IMR-90 (cell line): Measurements from ENCODE around the gene PALLD. TPM values are rescaled to one million over a fixed set of nuclear protein-coding genes. Genes with fewer than 3 reads are reported as not detected.

ENCODE experiments used
- ATAC-seq: fragments of 200-7000 bp; cut with Tn5 transposase; 2 replicates; pipeline ENCODE4 v1.9.1; 2020; ENCODE audit warnings: low read depth, mild to moderate bottlenecking, moderate library complexity
- BruUV-seq: library from RNA; stranded (reverse); fragments of 400-500 nt; replicated peaks from 2 replicates; lab custom pipeline; 2021; lab: Mats Ljungman, UMichigan
- CTCF ChIA-PET: fragments of 300-600 bp; formaldehyde crosslinking; extraction: SDS; loops from one replicate; lab custom pipeline; 2021; ENCODE audit warnings: antibody characterized with exemption; lab: Yijun Ruan, JAX
- POLR2A ChIA-PET: fragments of 300-600 bp; sonication (Branson Sonifier 250); formaldehyde crosslinking; loops from one replicate; lab custom pipeline; 2022; ENCODE audit warnings: antibody characterized with exemption; ENCODE audit not compliant: unreplicated experiment; lab: Charles Lee
- DNase-seq: peaks from one replicate; pipeline ENCODE4 v3.0.0; 2013
- H2AFZ ChIP-seq: replicated peaks from 2 replicates; pipeline ENCODE3; 2013; ENCODE audit warnings: low read length, mild to moderate bottlenecking; ENCODE audit not compliant: poor library complexity
- H2AK5ac ChIP-seq: 2 replicates; pipeline ENCODE4 v1.6.1; 2013; ENCODE audit warnings: low read depth, low read length, inconsistent platforms
- H2AK9ac ChIP-seq: replicated peaks from 2 replicates; pipeline ENCODE3; 2013; ENCODE audit warnings: mild to moderate bottlenecking, low read depth, low read length, moderate library complexity; ENCODE audit not compliant: poor library complexity
- H2BK120ac ChIP-seq: 2 replicates; pipeline ENCODE4 v1.6.1; 2013; ENCODE audit warnings: low read depth, low read length, inconsistent platforms
- H2BK15ac ChIP-seq: 3 replicates; pipeline ENCODE4 v1.6.1; 2013; ENCODE audit warnings: low read depth, low read length, inconsistent platforms
- H2BK20ac ChIP-seq: 2 replicates; pipeline ENCODE4 v1.6.1; 2013; ENCODE audit warnings: low read depth, mild to moderate bottlenecking, inconsistent platforms, low read length, moderate library complexity
- H2BK5ac ChIP-seq: 2 replicates; pipeline ENCODE4 v1.6.1; 2013; ENCODE audit warnings: mild to moderate bottlenecking, low read depth, low read length, inconsistent platforms; ENCODE audit not compliant: poor library complexity, severe bottlenecking
- H3K14ac ChIP-seq: replicated peaks from 2 replicates; pipeline ENCODE4 v1.6.1; 2013; ENCODE audit warnings: low read depth, low read length, inconsistent platforms
- H3K18ac ChIP-seq: 2 replicates; pipeline ENCODE4 v1.6.1; 2013; ENCODE audit warnings: low read depth, low read length, control low read depth
- H3K23ac ChIP-seq: 2 replicates; pipeline ENCODE4 v1.6.1; 2013; ENCODE audit warnings: low read depth, low read length, inconsistent platforms
- H3K27ac ChIP-seq: 2 replicates; pipeline ENCODE4 v1.5.1; 2013; ENCODE audit warnings: mild to moderate bottlenecking, control low read depth, low read length; ENCODE audit not compliant: insufficient read depth
- H3K27me3 ChIP-seq: 2 replicates; pipeline ENCODE4 v1.6.1; 2013; ENCODE audit warnings: low read length; ENCODE audit not compliant: control insufficient read depth, insufficient read depth
- H3K36me3 ChIP-seq: 2 replicates; pipeline ENCODE4 v1.6.1; 2013; ENCODE audit warnings: low read length, mixed read lengths; ENCODE audit not compliant: control insufficient read depth, insufficient read depth
- H3K4ac ChIP-seq: 2 replicates; pipeline ENCODE4 v1.6.1; 2013; ENCODE audit warnings: low read depth, low read length, inconsistent platforms
- H3K4me1 ChIP-seq: 2 replicates; pipeline ENCODE4 v1.6.1; 2013; ENCODE audit warnings: low read length, mixed read lengths; ENCODE audit not compliant: control insufficient read depth, insufficient read depth
- H3K4me2 ChIP-seq: 2 replicates; pipeline ENCODE4 v1.6.1; 2013; ENCODE audit warnings: low read depth, mild to moderate bottlenecking, control low read depth, low read length, moderate library complexity
- H3K4me3 ChIP-seq: 2 replicates; pipeline ENCODE4 v1.5.1; 2013; ENCODE audit warnings: low read depth, mild to moderate bottlenecking, control low read depth, low read length, moderate library complexity; ENCODE audit not compliant: insufficient read depth
- H3K56ac ChIP-seq: 2 replicates; pipeline ENCODE4 v1.6.1; 2013; ENCODE audit warnings: low read length, inconsistent platforms; ENCODE audit not compliant: insufficient read depth; ENCODE audit errors: extremely low read depth
- H3K79me1 ChIP-seq, 2 experiments: 2 replicates each; pipeline ENCODE4 v1.6.1; 2013; ENCODE audit warnings: low read length in 2 of 2, inconsistent platforms in 1 of 2, low read depth in 1 of 2
- H3K9ac ChIP-seq: 2 replicates; pipeline ENCODE4 v1.6.1; 2013; ENCODE audit warnings: low read depth, low read length, control low read depth
- H3K9me1 ChIP-seq: 2 replicates; pipeline ENCODE4 v1.6.1; 2013; ENCODE audit warnings: low read length, inconsistent platforms; ENCODE audit not compliant: insufficient read depth
- H3K9me3 ChIP-seq: 2 replicates; pipeline ENCODE4 v1.6.1; 2013; ENCODE audit warnings: low read length; ENCODE audit not compliant: control insufficient read depth, insufficient read depth
- H4K20me1 ChIP-seq: 2 replicates; pipeline ENCODE4 v1.6.1; 2013; ENCODE audit warnings: low read length, inconsistent platforms; ENCODE audit not compliant: insufficient read depth
- H4K5ac ChIP-seq: 2 replicates; pipeline ENCODE4 v1.6.1; 2013; ENCODE audit warnings: mild to moderate bottlenecking, low read depth, low read length, control low read depth
- H4K8ac ChIP-seq, 2 experiments: 2 replicates each; pipeline ENCODE4 v1.6.1; 2013; ENCODE audit warnings: low read depth in 2 of 2, low read length in 2 of 2, control low read depth in 1 of 2, inconsistent platforms in 1 of 2
- H4K91ac ChIP-seq: 2 replicates; pipeline ENCODE4 v1.6.1; 2013; ENCODE audit warnings: low read depth, low read length, inconsistent platforms; ENCODE audit not compliant: insufficient read depth
- BHLHE40 ChIP-seq: fragments of 150-350 bp; IDR thresholded peaks from 2 replicates; pipeline ENCODE4 v1.6.1; 2016; ENCODE audit warnings: mild to moderate bottlenecking, low read depth, low read length
- CEBPB ChIP-seq: IDR thresholded peaks from 2 replicates; pipeline ENCODE4 v1.6.1; 2012; ENCODE audit warnings: low read depth, low read length, improper control_type of control experiment
- CHD1 ChIP-seq: IDR thresholded peaks from 2 replicates; pipeline ENCODE4 v1.6.1; 2012; ENCODE audit warnings: low read depth, low read length, improper control_type of control experiment
- CTCF ChIP-seq: conservative IDR thresholded peaks from 2 replicates; pipeline ENCODE4 v1.5.1; 2012; ENCODE audit warnings: mild to moderate bottlenecking, low read depth, low read length, improper control_type of control experiment
- FOS ChIP-seq: fragments of 150-350 bp; IDR thresholded peaks from 2 replicates; pipeline ENCODE4 v1.6.1; 2016; ENCODE audit warnings: low read depth, low read length
- MXI1 ChIP-seq: IDR thresholded peaks from 2 replicates; pipeline ENCODE4 v1.6.1; 2012; ENCODE audit warnings: low read depth, mild to moderate bottlenecking, low read length, moderate library complexity, borderline replicate concordance
- RAD21 ChIP-seq: IDR thresholded peaks from 2 replicates; pipeline ENCODE4 v1.6.1; 2012; ENCODE audit warnings: low read length, improper control_type of control experiment
- RCOR1 ChIP-seq: IDR thresholded peaks from 2 replicates; pipeline ENCODE4 v1.6.1; 2012; ENCODE audit warnings: mild to moderate bottlenecking, low read length, improper control_type of control experiment; ENCODE audit not compliant: insufficient replicate concordance
- RFX5 ChIP-seq: IDR thresholded peaks from 2 replicates; pipeline ENCODE4 v1.8.0; 2012; ENCODE audit warnings: low read depth, mild to moderate bottlenecking, low read length, moderate library complexity
- SMC3 ChIP-seq: fragments of 150-350 bp; IDR thresholded peaks from 2 replicates; pipeline ENCODE4 v1.6.1; 2016; ENCODE audit warnings: low read depth, mild to moderate bottlenecking, antibody characterized with exemption, low read length, moderate library complexity
- USF2 ChIP-seq: fragments of 150-350 bp; IDR thresholded peaks from 2 replicates; pipeline ENCODE4 v1.6.1; 2017; ENCODE audit warnings: mild to moderate bottlenecking, antibody characterized with exemption, low read length, low read depth
- WGBS, 2 experiments: methylation state at CpG; one replicate each; pipeline versions ENCODE4 v1.1.5 to v1.1.7; 2013; ENCODE audit warnings: missing lambda C conversion rate in 2 of 2; ENCODE audit not compliant: insufficient read length in 1 of 2; ENCODE audit errors: extremely low coverage in 2 of 2; 5-methylcytosine and 5-hydroxymethylcytosine counted together
- dilution Hi-C: fragments of 300-500 bp; cut with HindIII; formaldehyde crosslinking; loops from one replicate; pipeline ENCODE4 v1.14.3; 2018; ENCODE audit warnings: low sequenced_read_pairs; ENCODE audit not compliant: unreplicated experiment
- in situ Hi-C: fragments of 300-500 bp; cut with MboI; formaldehyde crosslinking; loops from 3 replicates; pipeline ENCODE4 v1.14.3; 2019; ENCODE audit warnings: low sequenced_read_pairs, inconsistent platforms, mixed read lengths
- intact Hi-C: fragments of 100-400 bp; cut with micrococcal nuclease; formaldehyde crosslinking; loops from 2 replicates; pipeline ENCODE4 v1.10.0; 2022
- polyA plus RNA-seq, 3 experiments: library from polyadenylated mRNA; depleted of rRNA; stranded (reverse); fragments of >200 nt; gene quantifications; 2 replicates each; pipeline ENCODE4 v1.2.3, GENCODE V29; 2012; ENCODE audit warnings: low replicate concordance in 1 of 3
- total RNA-seq: library from RNA; depleted of rRNA; stranded (reverse); fragments of >200 nt; gene quantifications from 2 replicates; pipeline ENCODE4 v1.2.3, GENCODE V29; 2012

PALLD gene
- total and polyA plus RNA-seq, 2 of the 4 experiments (the other 2 are of a cell fraction), result 91.0 to 91.9 TPM

GRCh38 chr4:168766604-168767316 lies 269.9 kb downstream of the PALLD start:
- DNase-seq, result peak; percentile 88
- Histone ChIP-seq H3K4me3 (no peak overlapping the region), H3K23ac (peak overlapping the region; percentile 76), H2BK120ac (peak overlapping the region; percentile 95), H4K91ac (peak overlapping the region; percentile 92), H3K14ac (peak overlapping the region; percentile 83), H3K27ac (peak overlapping the region; percentile 82), H3K79me1 (no peaks in the 10 kb centered on the region), H3K4me2 (peak overlapping the region; percentile 5), H4K8ac (peak overlapping the region; percentile 44 to 74; a peak in 3 of 4 replicates), H4K20me1 (no peaks in the 10 kb centered on the region), H3K4ac (peak overlapping the region; percentile 94), H3K18ac (peak overlapping the region; percentile 98), H3K36me3 (no peaks in the 10 kb centered on the region), H4K5ac (peak overlapping the region; percentile 77), H2BK5ac (peak overlapping the region; percentile 86), H2AFZ (peak overlapping the region; percentile 45), H3K4me1 (peaks cover 24% of the 10 kb centered on the region), H2AK5ac (peak overlapping the region; percentile 83; the same call in 1 of the 2 replicates), H3K9ac (no peak overlapping the region), H2AK9ac (peak overlapping the region; percentile 10), H3K27me3 (no peaks in the 10 kb centered on the region), H2BK20ac (peak overlapping the region; percentile 93), H3K56ac (peak overlapping the region; percentile 22; the same call in 1 of the 2 replicates), H3K9me3 (no peaks in the 10 kb centered on the region), H3K9me1 (peaks cover 12% of the 10 kb centered on the region), H2BK15ac (peak overlapping the region; percentile 94; the same call in 2 of the 3 replicates)
- BruUV-seq, result no TSS peak
- ChIA-PET CTCF (no interaction called here), POLR2A (interaction anchor here (0.5 kb wide), 1 partner anchor 244 kb away, joined by 4 read pairs; no protein-coding TSS in a partner anchor)
- WGBS, 2 experiments, result 50% methylated on average over 2 of the region's 8 CpGs; no CpG with 5 or more reads in 1 of the 2 experiments
- TF ChIP-seq USF2 (no peak), SMC3 (0 out of 2 replicates have a peak, but pooled peaks have one; percentile 18), RFX5 (no peak), CTCF (no peak), RCOR1 (no peak), MXI1 (no peak), CHD1 (no peak), CEBPB (peak; percentile 56; the same call in 1 of the 2 replicates), FOS (peak; percentile 67; the same call in 1 of the 2 replicates), RAD21 (no peak), BHLHE40 (no peak)
- dilution Hi-C loops, result no loop called here
- ATAC-seq, result peak; percentile 80
- in situ Hi-C loops, result no loop called here
- intact Hi-C loops, result loop anchor here (2.0 kb wide), 1 partner anchor 48 kb away; no protein-coding TSS in a partner anchor
